ENCODE results near the gene INAFM1.

- TF ChIP-seq TAF1 (IDR thresholded peaks at IDR 0.05; ENCODE audit: low read depth) (no peak), EP300 (IDR thresholded peaks at IDR 0.05; ENCODE audit: borderline replicate concordance) (no peak; the same call in 1 of the 2 replicates), YY1 (IDR thresholded peaks at IDR 0.05; ENCODE audit: low read depth) (no peak), MAX (IDR thresholded peaks at IDR 0.05) (peak; percentile 96), RAD21 (IDR thresholded peaks at IDR 0.05; ENCODE audit: low read depth) (peak; percentile 94), REST (IDR thresholded peaks at IDR 0.05; ENCODE audit: low read depth) (no peak), TEAD4 (IDR thresholded peaks at IDR 0.05) (0 out of 2 replicates have a peak, but pooled peaks have one; percentile 11), TCF12 (IDR thresholded peaks at IDR 0.05; ENCODE audit: low read depth) (peak; percentile 75), NFIC (IDR thresholded peaks at IDR 0.05) (peak; percentile 45; the same call in 1 of the 2 replicates), CEBPB (IDR thresholded peaks at IDR 0.05) (peak; percentile 85; the same call in 1 of the 2 replicates), EGR1 (IDR thresholded peaks at IDR 0.05) (no peak), FOXM1 (IDR thresholded peaks at IDR 0.05; ENCODE audit: borderline replicate concordance, low read depth) (no peak), CREB1 (IDR thresholded peaks at IDR 0.05; ENCODE audit: low read depth) (no peak), ZBTB7A (IDR thresholded peaks at IDR 0.05; ENCODE audit: low read depth) (peak; percentile 69)
Observed at GRCh38 chr19:47243776-47244547, 30.7 kb upstream of the INAFM1 start.

Data from Ishikawa (cell line).